ENCODE results near the gene LGALS12. TPM values are rescaled to one million over a fixed set of nuclear protein-coding genes. Genes with fewer than 3 reads are reported as not detected.
"Not testable (repeated sequence)": the region's sequence is repeated elsewhere in the genome, so short reads cannot be mapped to it uniquely, and the experiment has no call there.

LGALS12 gene
- total and polyA plus RNA-seq, 4 donors = 0.12 to 0.99 (median 0.66) TPM; not detected in 1

GRCh38 chr11:63511048-63511748 is 5.3 kb downstream of the LGALS12 start:
- 80% methylated on average over 9 of the region's 11 CpGs for WGBS (ENCODE audit: insufficient coverage)
- no peaks in the 10 kb centered on the region for H3K27me3 ChIP-seq (ENCODE audit: control insufficient read depth, insufficient read depth, low read length)
- no peaks in the 10 kb centered on the region for H3K36me3 ChIP-seq (ENCODE audit: control insufficient read depth, insufficient read depth, low read length)
- DNase-seq (ENCODE audit: low read depth in 4 of 6, low spot score in 6 of 6) = no peak
- no peaks in the 10 kb centered on the region for H3K9me3 ChIP-seq (ENCODE audit: control insufficient read depth, insufficient read depth, low read length)
- peak overlapping the region; percentile 55 for H3K27ac ChIP-seq (ENCODE audit: low read depth, low read length)
- no peak overlapping the region for H3K4me3 ChIP-seq (ENCODE audit: low read depth, low read length)
- peaks cover 23% of the 10 kb centered on the region for H3K4me1 ChIP-seq (ENCODE audit: control insufficient read depth, insufficient read depth, low read length)

DNA sequence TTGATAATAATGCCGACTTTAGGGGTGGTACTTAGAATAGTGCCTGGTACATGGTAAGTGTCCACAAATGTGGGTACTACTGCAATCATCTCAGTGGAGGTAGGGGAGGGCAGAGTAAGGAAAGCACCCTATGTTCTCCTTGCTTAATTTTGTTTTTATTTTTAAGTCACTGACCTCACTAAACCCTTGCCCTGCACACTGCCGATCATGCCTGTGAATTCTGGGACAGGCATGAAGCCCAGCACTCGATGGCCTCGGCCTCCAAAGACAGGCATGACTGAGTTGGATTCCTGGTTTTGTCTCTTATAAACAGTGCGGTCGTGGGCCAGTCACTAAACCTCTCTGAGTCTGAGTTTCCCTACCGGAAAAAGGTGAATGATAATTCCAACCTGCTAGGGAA is 6.9 kb downstream of the LGALS12 start:
- Histone ChIP-seq H3K27ac (ENCODE audit: low read depth, low read length) (no peak overlapping the region), H3K4me3 (ENCODE audit: low read depth, low read length) (no peak overlapping the region), H3K9me3 (ENCODE audit: control insufficient read depth, insufficient read depth, low read length) (no peaks in the 10 kb centered on the region), H3K27me3 (ENCODE audit: control insufficient read depth, insufficient read depth, low read length) (no peaks in the 10 kb centered on the region), H3K36me3 (ENCODE audit: control insufficient read depth, insufficient read depth, low read length) (no peaks in the 10 kb centered on the region), H3K4me1 (ENCODE audit: control insufficient read depth, insufficient read depth, low read length) (peaks cover 23% of the 10 kb centered on the region)
- 93% methylated on average over 6 of the region's 7 CpGs for WGBS (ENCODE audit: insufficient coverage)
- DNase-seq (ENCODE audit: low read depth in 4 of 6, low spot score in 6 of 6) = no peak

- Histone ChIP-seq H3K4me3 (ENCODE audit: low read depth, low read length) (no peak overlapping the region), H3K4me1 (ENCODE audit: control insufficient read depth, insufficient read depth, low read length) (peaks cover 8% of the 10 kb centered on the region), H3K27me3 (ENCODE audit: control insufficient read depth, insufficient read depth, low read length) (no peaks in the 10 kb centered on the region), H3K9me3 (ENCODE audit: control insufficient read depth, insufficient read depth, low read length) (no peaks in the 10 kb centered on the region), H3K36me3 (ENCODE audit: control insufficient read depth, insufficient read depth, low read length) (no peaks in the 10 kb centered on the region), H3K27ac (ENCODE audit: low read depth, low read length) (no peak overlapping the region)
- 89% methylated on average over 4 of the region's 6 CpGs for WGBS (ENCODE audit: insufficient coverage)
- no peak for DNase-seq (ENCODE audit: low read depth in 4 of 6, low spot score in 6 of 6)
Observed at GRCh38 chr11:63516109-63516508, 10.2 kb downstream of the LGALS12 start.

- whole genome bisulfite sequencing (ENCODE audit: insufficient coverage) = 100% methylated on average over 1 of the region's 5 CpGs
- no peaks in the 10 kb centered on the region for H3K27me3 ChIP-seq (ENCODE audit: control insufficient read depth, insufficient read depth, low read length)
- no peak overlapping the region for H3K4me3 ChIP-seq (ENCODE audit: low read depth, low read length)
- no peak overlapping the region for H3K27ac ChIP-seq (ENCODE audit: low read depth, low read length)
- no peaks in the 10 kb centered on the region for H3K9me3 ChIP-seq (ENCODE audit: control insufficient read depth, insufficient read depth, low read length)
- H3K4me1 ChIP-seq (ENCODE audit: control insufficient read depth, insufficient read depth, low read length) = no peaks in the 10 kb centered on the region
- no peak for DNase-seq (ENCODE audit: low read depth in 4 of 6, low spot score in 6 of 6)
- H3K36me3 ChIP-seq (ENCODE audit: control insufficient read depth, insufficient read depth, low read length) = no peaks in the 10 kb centered on the region
Observed at GRCh38 chr11:63517156-63517555, 11.3 kb downstream of the LGALS12 start.

- Histone ChIP-seq H3K4me3 (ENCODE audit: low read depth, low read length) (no peak overlapping the region), H3K4me1 (ENCODE audit: control insufficient read depth, insufficient read depth, low read length) (no peaks in the 10 kb centered on the region), H3K9me3 (ENCODE audit: control insufficient read depth, insufficient read depth, low read length) (no peaks in the 10 kb centered on the region), H3K27ac (ENCODE audit: low read depth, low read length) (peak overlapping the region; percentile 16), H3K36me3 (ENCODE audit: control insufficient read depth, insufficient read depth, low read length) (no peaks in the 10 kb centered on the region), H3K27me3 (ENCODE audit: control insufficient read depth, insufficient read depth, low read length) (no peaks in the 10 kb centered on the region)
- no CpG with 5 or more reads among the region's 1 CpG for WGBS (ENCODE audit: insufficient coverage)
- peak in 1 of 6 donors; percentile 33 for DNase-seq (ENCODE audit: low read depth in 4 of 6, low spot score in 6 of 6)
Observed at GRCh38 chr11:63518548-63518947, 12.7 kb downstream of the LGALS12 start.

GRCh38 chr11:63520606-63521170 is 14.8 kb downstream of the LGALS12 start:
- WGBS (ENCODE audit: insufficient coverage) = 100% methylated on average over 1 of the region's 5 CpGs
- Histone ChIP-seq H3K36me3 (ENCODE audit: control insufficient read depth, insufficient read depth, low read length) (no peaks in the 10 kb centered on the region), H3K9me3 (ENCODE audit: control insufficient read depth, insufficient read depth, low read length) (no peaks in the 10 kb centered on the region)

GRCh38 chr11:63521896-63522295 is 16.0 kb downstream of the LGALS12 start:
- Histone ChIP-seq H3K4me3 (ENCODE audit: low read depth, low read length) (no peak overlapping the region), H3K36me3 (ENCODE audit: control insufficient read depth, insufficient read depth, low read length) (no peaks in the 10 kb centered on the region), H3K27ac (ENCODE audit: low read depth, low read length) (no peak overlapping the region), H3K4me1 (ENCODE audit: control insufficient read depth, insufficient read depth, low read length) (no peaks in the 10 kb centered on the region), H3K27me3 (ENCODE audit: control insufficient read depth, insufficient read depth, low read length) (no peaks in the 10 kb centered on the region), H3K9me3 (ENCODE audit: control insufficient read depth, insufficient read depth, low read length) (no peaks in the 10 kb centered on the region)
- DNase-seq (ENCODE audit: low read depth in 4 of 6, low spot score in 6 of 6) = no peak
- WGBS (ENCODE audit: insufficient coverage) = no CpG with 5 or more reads among the region's 2 CpGs

More at GRCh38 chr11:63520606-63521170, 14.8 kb downstream of the LGALS12 start:
- H3K4me1 ChIP-seq (ENCODE audit: control insufficient read depth, insufficient read depth, low read length) = no peaks in the 10 kb centered on the region
- H3K4me3 ChIP-seq (ENCODE audit: low read depth, low read length) = no peak overlapping the region
- H3K27ac ChIP-seq (ENCODE audit: low read depth, low read length) = no peak overlapping the region
- no peak for DNase-seq (ENCODE audit: low read depth in 4 of 6, low spot score in 6 of 6)
- H3K27me3 ChIP-seq (ENCODE audit: control insufficient read depth, insufficient read depth, low read length) = no peaks in the 10 kb centered on the region

DNA sequence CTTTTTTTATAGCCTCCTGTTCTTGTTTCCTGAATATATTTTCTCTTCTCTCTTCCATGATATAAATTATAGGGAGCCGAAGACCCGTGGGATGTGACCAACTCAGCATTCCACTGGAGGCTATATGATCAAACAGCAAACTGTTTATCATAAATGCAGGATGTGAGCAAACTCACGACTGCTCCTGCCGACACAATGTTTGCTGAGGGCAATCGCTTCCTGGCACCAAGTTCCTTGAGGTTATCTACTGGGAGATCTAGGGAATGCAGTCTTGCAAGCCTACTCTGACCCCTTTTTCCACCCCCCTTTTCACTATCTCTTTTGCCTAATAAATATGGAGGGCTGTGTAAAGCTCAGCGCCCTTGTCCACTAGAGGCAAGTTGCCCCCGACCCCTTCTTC is 17.3 kb downstream of the LGALS12 start:
- Histone ChIP-seq H3K4me1 (ENCODE audit: control insufficient read depth, insufficient read depth, low read length) (no peaks in the 10 kb centered on the region), H3K36me3 (ENCODE audit: control insufficient read depth, insufficient read depth, low read length) (no peaks in the 10 kb centered on the region), H3K9me3 (ENCODE audit: control insufficient read depth, insufficient read depth, low read length) (no peaks in the 10 kb centered on the region), H3K27ac (ENCODE audit: low read depth, low read length) (no peak overlapping the region), H3K4me3 (ENCODE audit: low read depth, low read length) (no peak overlapping the region), H3K27me3 (ENCODE audit: control insufficient read depth, insufficient read depth, low read length) (no peaks in the 10 kb centered on the region)
- no CpG with 5 or more reads among the region's 7 CpGs for WGBS (ENCODE audit: insufficient coverage)
- no peak for DNase-seq (ENCODE audit: low read depth in 4 of 6, low spot score in 6 of 6)

- H3K4me3 ChIP-seq (ENCODE audit: low read depth, low read length) = no peak overlapping the region
- no peaks in the 10 kb centered on the region for H3K27me3 ChIP-seq (ENCODE audit: control insufficient read depth, insufficient read depth, low read length)
- DNase-seq (ENCODE audit: low read depth in 4 of 6, low spot score in 6 of 6) = no peak
- H3K4me1 ChIP-seq (ENCODE audit: control insufficient read depth, insufficient read depth, low read length) = no peaks in the 10 kb centered on the region
- 70% methylated on average over 1 of the region's 2 CpGs for WGBS (ENCODE audit: insufficient coverage)
- no peak overlapping the region for H3K27ac ChIP-seq (ENCODE audit: low read depth, low read length)
- H3K36me3 ChIP-seq (ENCODE audit: control insufficient read depth, insufficient read depth, low read length) = no peaks in the 10 kb centered on the region
- H3K9me3 ChIP-seq (ENCODE audit: control insufficient read depth, insufficient read depth, low read length) = no peaks in the 10 kb centered on the region
Observed at GRCh38 chr11:63527667-63528066, 21.8 kb downstream of the LGALS12 start.

GRCh38 chr11:63528156-63528555 is 22.3 kb downstream of the LGALS12 start:
- not testable (repeated sequence) for DNase-seq (ENCODE audit: low read depth in 4 of 6, low spot score in 6 of 6); H3K27ac ChIP-seq (ENCODE audit: low read depth, low read length); H3K27me3 ChIP-seq (ENCODE audit: control insufficient read depth, insufficient read depth, low read length); H3K36me3 ChIP-seq (ENCODE audit: control insufficient read depth, insufficient read depth, low read length); H3K4me1 ChIP-seq (ENCODE audit: control insufficient read depth, insufficient read depth, low read length); H3K9me3 ChIP-seq (ENCODE audit: control insufficient read depth, insufficient read depth, low read length); H3K4me3 ChIP-seq (ENCODE audit: low read depth, low read length)
- no CpG with 5 or more reads among the region's 11 CpGs for WGBS (ENCODE audit: insufficient coverage)
